ENCODE results near the gene ADAM33. TPM values are rescaled to one million over a fixed set of nuclear protein-coding genes. Genes with fewer than 3 reads are reported as not detected.

ADAM33 gene
- total RNA-seq, 1 donor from 2014 or later, result 34.7 TPM

GRCh38 chr20:3646651-3647050 lies 35.2 kb downstream of the ADAM33 start:
- no peaks in the 10 kb centered on the region for H3K27me3 Mint-ChIP-seq (ENCODE audit: unreplicated experiment)
- no peak overlapping the region for H3K4me3 Mint-ChIP-seq (ENCODE audit: unreplicated experiment)

GRCh38 chr20:3646067-3646440 lies 35.8 kb downstream of the ADAM33 start:
- no peak for DNase-seq (ENCODE audit: extremely low spot score, unreplicated experiment)
- H3K36me3 Mint-ChIP-seq (ENCODE audit: unreplicated experiment), result peaks cover 40% of the 10 kb centered on the region
- H3K27ac Mint-ChIP-seq (ENCODE audit: unreplicated experiment), result no peak overlapping the region
- H3K4me3 Mint-ChIP-seq (ENCODE audit: unreplicated experiment), result no peak overlapping the region
- no peak for TF ChIP-seq CTCF (IDR thresholded peaks at IDR 0.05)
- no peaks in the 10 kb centered on the region for H3K9me3 Mint-ChIP-seq (ENCODE audit: unreplicated experiment)
- H3K4me1 Mint-ChIP-seq (ENCODE audit: unreplicated experiment), result no peaks in the 10 kb centered on the region
- no peaks in the 10 kb centered on the region for H3K27me3 Mint-ChIP-seq (ENCODE audit: unreplicated experiment)

More at GRCh38 chr20:3646651-3647050, 35.2 kb downstream of the ADAM33 start:
- no peak for TF ChIP-seq CTCF (IDR thresholded peaks at IDR 0.05)
- Mint-ChIP-seq H3K36me3 (ENCODE audit: unreplicated experiment) (peaks cover 37% of the 10 kb centered on the region), H3K9me3 (ENCODE audit: unreplicated experiment) (no peaks in the 10 kb centered on the region), H3K4me1 (ENCODE audit: unreplicated experiment) (no peaks in the 10 kb centered on the region), H3K27ac (ENCODE audit: unreplicated experiment) (no peak overlapping the region)
- DNase-seq (ENCODE audit: extremely low spot score, unreplicated experiment), result no peak

- Mint-ChIP-seq H3K4me3 (ENCODE audit: unreplicated experiment) (no peak overlapping the region), H3K27ac (ENCODE audit: unreplicated experiment) (no peak overlapping the region), H3K36me3 (ENCODE audit: unreplicated experiment) (peaks cover 45% of the 10 kb centered on the region), H3K4me1 (ENCODE audit: unreplicated experiment) (no peaks in the 10 kb centered on the region), H3K27me3 (ENCODE audit: unreplicated experiment) (no peaks in the 10 kb centered on the region), H3K9me3 (ENCODE audit: unreplicated experiment) (peaks cover 5% of the 10 kb centered on the region)
- no peak for TF ChIP-seq CTCF (IDR thresholded peaks at IDR 0.05)
- DNase-seq (ENCODE audit: extremely low spot score, unreplicated experiment), result no peak
These were observed 36.3 kb downstream of the ADAM33 start for GRCh38 chr20:3645309-3646066.

- H3K27me3 Mint-ChIP-seq (ENCODE audit: unreplicated experiment), result no peaks in the 10 kb centered on the region
- no peaks in the 10 kb centered on the region for H3K4me1 Mint-ChIP-seq (ENCODE audit: unreplicated experiment)
- TF ChIP-seq CTCF (IDR thresholded peaks at IDR 0.05), result no peak
- H3K27ac Mint-ChIP-seq (ENCODE audit: unreplicated experiment), result no peak overlapping the region
- no peak for DNase-seq (ENCODE audit: extremely low spot score, unreplicated experiment)
- peaks cover 41% of the 10 kb centered on the region for H3K36me3 Mint-ChIP-seq (ENCODE audit: unreplicated experiment)
- H3K4me3 Mint-ChIP-seq (ENCODE audit: unreplicated experiment), result no peak overlapping the region
- H3K9me3 Mint-ChIP-seq (ENCODE audit: unreplicated experiment), result peaks cover 5% of the 10 kb centered on the region
These were observed 41.6 kb downstream of the ADAM33 start for GRCh38 chr20:3640259-3640658.

GRCh38 chr20:3635346-3635745 lies 46.5 kb downstream of the ADAM33 start:
- Mint-ChIP-seq H3K27ac (ENCODE audit: unreplicated experiment) (no peak overlapping the region), H3K4me1 (ENCODE audit: unreplicated experiment) (no peaks in the 10 kb centered on the region), H3K27me3 (ENCODE audit: unreplicated experiment) (no peaks in the 10 kb centered on the region), H3K9me3 (ENCODE audit: unreplicated experiment) (no peaks in the 10 kb centered on the region), H3K36me3 (ENCODE audit: unreplicated experiment) (peaks cover 20% of the 10 kb centered on the region), H3K4me3 (ENCODE audit: unreplicated experiment) (no peak overlapping the region)
- no peak for DNase-seq (ENCODE audit: extremely low spot score, unreplicated experiment)
- no peak for TF ChIP-seq CTCF (IDR thresholded peaks at IDR 0.05)

All from osteocyte (in vitro differentiated cells).